Chondrocyte (in vitro differentiated cells): ENCODE data around the gene APOBEC4. TPM values are rescaled to one million over a fixed set of nuclear protein-coding genes. Genes with fewer than 3 reads are reported as not detected.
A peak's percentile ranks its signal among the peaks of the same experiment; 100 is the strongest.

Experiments
- DNase-seq: peaks from one replicate; pipeline ENCODE4 v3.0.0; 2021; ENCODE audit warnings: mixed read lengths, low spot score
- H3K27ac Mint-ChIP-seq: one replicate; pipeline ENCODE4 v1.8.0; 2021; ENCODE audit warnings: mild to moderate bottlenecking, moderate library complexity, mixed read lengths; ENCODE audit not compliant: unreplicated experiment
- H3K27me3 Mint-ChIP-seq: 2 replicates; pipeline ENCODE4 v1.8.0; 2021; ENCODE audit warnings: low read depth, mixed read lengths
- H3K36me3 Mint-ChIP-seq: 2 replicates; pipeline ENCODE4 v1.8.0; 2021; ENCODE audit warnings: low read depth, mixed read lengths
- H3K4me1 Mint-ChIP-seq: 2 replicates; pipeline ENCODE4 v1.8.0; 2021; ENCODE audit warnings: low read depth, mild to moderate bottlenecking, mixed read lengths
- H3K4me3 Mint-ChIP-seq: one replicate; pipeline ENCODE4 v1.8.0; 2021; ENCODE audit warnings: mild to moderate bottlenecking, moderate library complexity, mixed read lengths; ENCODE audit not compliant: unreplicated experiment
- H3K9me3 Mint-ChIP-seq: 2 replicates; pipeline ENCODE4 v1.8.0; 2021; ENCODE audit warnings: low read depth, mixed read lengths
- CTCF ChIP-seq: fragments of 200-600 bp; sonication (generic); IDR thresholded peaks from 2 replicates; pipeline ENCODE4 v1.5.0; 2021; ENCODE audit warnings: antibody characterized with exemption, mild to moderate bottlenecking, moderate library complexity
- total RNA-seq: library from RNA; stranded (reverse); gene quantifications from 3 replicates; pipeline ENCODE4 v1.2.1, GENCODE V29; 2021

The APOBEC4 gene
- total RNA-seq, 1 donor from 2014 or later, result not detected

- Mint-ChIP-seq H3K4me1 (peaks cover 20% of the 10 kb centered on the region), H3K9me3 (no peaks in the 10 kb centered on the region), H3K36me3 (peaks cover 2% of the 10 kb centered on the region), H3K4me3 (no peak overlapping the region), H3K27ac (peak overlapping the region; percentile 30), H3K27me3 (no peaks in the 10 kb centered on the region)
- TF ChIP-seq CTCF, result no peak
- DNase-seq, result no peak
Observed at GRCh38 chr1:183697814-183698590, 44.9 kb upstream of the APOBEC4 start.

- no peaks in the 10 kb centered on the region for H3K27me3 Mint-ChIP-seq
- H3K36me3 Mint-ChIP-seq, result peaks cover 2% of the 10 kb centered on the region
- H3K4me1 Mint-ChIP-seq, result peaks cover 20% of the 10 kb centered on the region
Observed at GRCh38 chr1:183696981-183697380, 43.9 kb upstream of the APOBEC4 start.

GRCh38 chr1:183694755-183695154, 41.6 kb upstream of the APOBEC4 start:
- Mint-ChIP-seq H3K36me3 (no peaks in the 10 kb centered on the region), H3K4me1 (peaks cover 16% of the 10 kb centered on the region), H3K4me3 (no peak overlapping the region), H3K9me3 (no peaks in the 10 kb centered on the region), H3K27me3 (no peaks in the 10 kb centered on the region), H3K27ac (no peak overlapping the region)
- no peak for TF ChIP-seq CTCF
- DNase-seq, result no peak

More at GRCh38 chr1:183696981-183697380, 43.9 kb upstream of the APOBEC4 start:
- H3K27ac Mint-ChIP-seq, result no peak overlapping the region
- H3K4me3 Mint-ChIP-seq, result no peak overlapping the region
- no peaks in the 10 kb centered on the region for H3K9me3 Mint-ChIP-seq
- DNase-seq, result no peak
- TF ChIP-seq CTCF, result no peak

GRCh38 chr1:183694066-183694465, 41.0 kb upstream of the APOBEC4 start:
- H3K9me3 Mint-ChIP-seq, result no peaks in the 10 kb centered on the region
- H3K4me3 Mint-ChIP-seq, result no peak overlapping the region
- no peak overlapping the region for H3K27ac Mint-ChIP-seq
- peaks cover 12% of the 10 kb centered on the region for H3K4me1 Mint-ChIP-seq
- no peak for TF ChIP-seq CTCF
- no peak for DNase-seq
- no peaks in the 10 kb centered on the region for H3K27me3 Mint-ChIP-seq
- H3K36me3 Mint-ChIP-seq, result no peaks in the 10 kb centered on the region

GRCh38 chr1:183693521-183693920, 40.4 kb upstream of the APOBEC4 start:
- H3K9me3 Mint-ChIP-seq, result no peaks in the 10 kb centered on the region
- H3K36me3 Mint-ChIP-seq, result no peaks in the 10 kb centered on the region
- DNase-seq, result no peak
- H3K27me3 Mint-ChIP-seq, result no peaks in the 10 kb centered on the region
- TF ChIP-seq CTCF, result no peak
- peaks cover 8% of the 10 kb centered on the region for H3K4me1 Mint-ChIP-seq
- H3K4me3 Mint-ChIP-seq, result no peak overlapping the region
- no peak overlapping the region for H3K27ac Mint-ChIP-seq
